ENCODE results near the gene ZNF239. TPM values are rescaled to one million over a fixed set of nuclear protein-coding genes. Genes with fewer than 3 reads are reported as not detected.
"Not testable (repeated sequence)": the region's sequence is repeated elsewhere in the genome, so short reads cannot be mapped to it uniquely, and the experiment has no call there.

ZNF239 gene
- polyA plus RNA-seq, 1 donor from 2014 or later: 4.2 TPM

- not testable (repeated sequence) for H4K20me1 ChIP-seq (ENCODE audit: insufficient read depth); H3K4me3 ChIP-seq (ENCODE audit: low read length); H3K9me3 ChIP-seq (ENCODE audit: low read length); H3K9me2 ChIP-seq (ENCODE audit: insufficient read depth, low read length); H3K27ac ChIP-seq (ENCODE audit: low read length); H3K9ac ChIP-seq (ENCODE audit: low read length); H3K36me3 ChIP-seq (ENCODE audit: insufficient read depth, low read length); H2AFZ ChIP-seq (ENCODE audit: low read depth, low read length); H3K4me2 ChIP-seq (ENCODE audit: low read length); H3F3A ChIP-seq (ENCODE audit: insufficient read depth, low read length, poor library complexity, severe bottlenecking); H3K27me3 ChIP-seq (ENCODE audit: insufficient read depth, low read depth, low read length); H3K79me2 ChIP-seq (replicated peaks; ENCODE audit: insufficient read depth, low read length)
Observed at GRCh38 chr10:43601576-43601975, 27.2 kb upstream of the ZNF239 start.

DNA sequence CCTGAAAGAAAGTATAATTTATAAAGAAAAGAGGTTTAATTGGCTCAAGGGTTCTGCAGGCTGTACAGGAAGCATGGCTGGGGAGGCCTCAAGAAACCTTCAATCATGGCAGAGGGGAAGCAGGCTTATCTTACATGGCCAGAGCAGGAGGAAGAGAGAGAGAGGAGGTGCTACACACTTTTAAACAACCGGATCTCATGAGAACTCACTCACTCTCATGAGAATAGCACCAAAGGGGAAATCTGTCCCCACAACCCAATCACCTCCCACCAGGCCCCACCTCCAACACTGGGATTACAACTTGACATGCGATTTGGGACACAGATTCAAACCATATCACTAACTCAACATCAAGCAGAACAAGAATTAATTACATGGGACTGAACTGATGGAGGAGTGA is 24.9 kb upstream of the ZNF239 start:
- Histone ChIP-seq H3K9me2 (ENCODE audit: insufficient read depth, low read length) (no peaks in the 10 kb centered on the region), H3K27me3 (ENCODE audit: insufficient read depth, low read depth, low read length) (no peaks in the 10 kb centered on the region), H3K4me3 (ENCODE audit: low read length) (no peak overlapping the region), H3K79me2 (replicated peaks; ENCODE audit: insufficient read depth, low read length) (no peaks in the 10 kb centered on the region), H3K36me3 (ENCODE audit: insufficient read depth, low read length) (no peaks in the 10 kb centered on the region), H3K4me2 (ENCODE audit: low read length) (no peak overlapping the region), H3F3A (ENCODE audit: insufficient read depth, low read length, poor library complexity, severe bottlenecking) (no peaks in the 10 kb centered on the region), H4K20me1 (ENCODE audit: insufficient read depth) (no peaks in the 10 kb centered on the region), H2AFZ (ENCODE audit: low read depth, low read length) (no peak overlapping the region), H3K9ac (ENCODE audit: low read length) (no peak overlapping the region), H3K27ac (ENCODE audit: low read length) (no peak overlapping the region), H3K9me3 (ENCODE audit: low read length) (no peaks in the 10 kb centered on the region)
- TF ChIP-seq EP300 (conservative IDR thresholded peaks at IDR 0.05; ENCODE audit: poor library complexity, severe bottlenecking): no peak
- TF ChIP-seq EZH2 (IDR thresholded peaks at IDR 0.05; ENCODE audit: borderline replicate concordance, insufficient read depth, low read length, poor library complexity, severe bottlenecking): no peak

- Histone ChIP-seq H3K4me2 (ENCODE audit: low read length) (no peak overlapping the region), H3F3A (ENCODE audit: insufficient read depth, low read length, poor library complexity, severe bottlenecking) (no peaks in the 10 kb centered on the region), H3K9me3 (ENCODE audit: low read length) (no peaks in the 10 kb centered on the region), H3K79me2 (replicated peaks; ENCODE audit: insufficient read depth, low read length) (no peaks in the 10 kb centered on the region), H3K36me3 (ENCODE audit: insufficient read depth, low read length) (no peaks in the 10 kb centered on the region), H3K27ac (ENCODE audit: low read length) (no peak overlapping the region), H3K9me2 (ENCODE audit: insufficient read depth, low read length) (no peaks in the 10 kb centered on the region), H3K9ac (ENCODE audit: low read length) (no peak overlapping the region), H4K20me1 (ENCODE audit: insufficient read depth) (no peaks in the 10 kb centered on the region), H3K4me3 (ENCODE audit: low read length) (no peak overlapping the region), H3K27me3 (ENCODE audit: insufficient read depth, low read depth, low read length) (no peaks in the 10 kb centered on the region), H2AFZ (ENCODE audit: low read depth, low read length) (no peak overlapping the region)
- TF ChIP-seq CTCF (IDR thresholded peaks at IDR 0.05; ENCODE audit: poor library complexity, severe bottlenecking): no peak
- TF ChIP-seq RAD21 (conservative IDR thresholded peaks at IDR 0.05): no peak
- no peak for TF ChIP-seq EZH2 (IDR thresholded peaks at IDR 0.05; ENCODE audit: borderline replicate concordance, insufficient read depth, low read length, poor library complexity, severe bottlenecking)
Observed at GRCh38 chr10:43598446-43598845, 24.0 kb upstream of the ZNF239 start.

DNA sequence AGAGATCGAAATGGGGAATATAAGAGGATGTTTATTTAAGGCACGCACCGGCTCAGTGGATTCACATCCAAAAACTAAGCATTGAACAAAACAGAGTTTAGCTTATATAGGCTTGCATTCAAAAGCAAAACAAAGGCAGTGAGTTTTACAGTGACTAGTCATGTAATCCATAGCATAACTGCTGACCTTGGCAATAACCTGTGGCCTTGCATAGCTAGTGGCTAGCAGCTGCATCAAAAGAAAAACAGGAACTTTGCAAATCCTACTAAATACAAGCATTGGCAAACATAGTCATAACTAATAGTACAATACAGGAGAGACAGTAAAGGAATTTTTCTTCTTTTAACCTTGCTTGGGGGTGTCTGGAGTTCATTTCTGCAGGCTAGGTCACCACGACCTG is 22.1 kb upstream of the ZNF239 start:
- H3K27me3 ChIP-seq (ENCODE audit: insufficient read depth, low read depth, low read length): no peaks in the 10 kb centered on the region

More for the DNA sequence above, 22.1 kb upstream of the ZNF239 start:
- H3K9me2 ChIP-seq (ENCODE audit: insufficient read depth, low read length): no peaks in the 10 kb centered on the region
- H3K9me3 ChIP-seq (ENCODE audit: low read length): peaks cover 5% of the 10 kb centered on the region
- no peaks in the 10 kb centered on the region for H4K20me1 ChIP-seq (ENCODE audit: insufficient read depth)
- no peaks in the 10 kb centered on the region for H3K36me3 ChIP-seq (ENCODE audit: insufficient read depth, low read length)
- no peak overlapping the region for H3K4me3 ChIP-seq (ENCODE audit: low read length)
- H3K4me2 ChIP-seq (ENCODE audit: low read length): no peak overlapping the region
- H2AFZ ChIP-seq (ENCODE audit: low read depth, low read length): no peak overlapping the region
- H3K79me2 ChIP-seq (replicated peaks; ENCODE audit: insufficient read depth, low read length): no peaks in the 10 kb centered on the region
- no peak overlapping the region for H3K9ac ChIP-seq (ENCODE audit: low read length)
- TF ChIP-seq EP300 (conservative IDR thresholded peaks at IDR 0.05; ENCODE audit: poor library complexity, severe bottlenecking) (no peak), CTCF (IDR thresholded peaks at IDR 0.05; ENCODE audit: poor library complexity, severe bottlenecking) (no peak), TAF1 (IDR thresholded peaks at IDR 0.05; ENCODE audit: low read depth) (no peak), EZH2 (IDR thresholded peaks at IDR 0.05; ENCODE audit: borderline replicate concordance, insufficient read depth, low read length, poor library complexity, severe bottlenecking) (no peak), RAD21 (conservative IDR thresholded peaks at IDR 0.05) (no peak), MXI1 (conservative IDR thresholded peaks at IDR 0.05; ENCODE audit: poor library complexity, severe bottlenecking) (no peak), POLR2AphosphoS5 (IDR thresholded peaks at IDR 0.05) (no peak), REST (IDR thresholded peaks at IDR 0.05; ENCODE audit: borderline replicate concordance) (no peak), SMC3 (conservative IDR thresholded peaks at IDR 0.05; ENCODE audit: poor library complexity) (no peak)
- no peak overlapping the region for H3K27ac ChIP-seq (ENCODE audit: low read length)
- H3F3A ChIP-seq (ENCODE audit: insufficient read depth, low read length, poor library complexity, severe bottlenecking): no peaks in the 10 kb centered on the region

Data from neural cell (in vitro differentiated cells).